Measurements from ENCODE around the gene PCDH15.

The PCDH15 gene

GRCh38 chr10:54124209-54124885 is 676.7 kb downstream of the PCDH15 start:
- no peak for DNase-seq (ENCODE audit: low read depth)
- TF ChIP-seq CTCF (IDR thresholded peaks at IDR 0.05; ENCODE audit: low read depth, low read length, missing control alignments), result no peak
- H3K4me3 ChIP-seq (ENCODE audit: low read depth, low read length), result no peak overlapping the region

- DNase-seq (ENCODE audit: low read depth), result no peak
- no peak for TF ChIP-seq CTCF (IDR thresholded peaks at IDR 0.05; ENCODE audit: low read depth, low read length, missing control alignments)
- H3K4me3 ChIP-seq (ENCODE audit: low read depth, low read length), result no peak overlapping the region
Observed at GRCh38 chr10:54120806-54121205, 680.2 kb downstream of the PCDH15 start.

- no peak overlapping the region for H3K4me3 ChIP-seq (ENCODE audit: low read depth, low read length)
- no peak for DNase-seq (ENCODE audit: low read depth)
- no peak for TF ChIP-seq CTCF (IDR thresholded peaks at IDR 0.05; ENCODE audit: low read depth, low read length, missing control alignments)
Observed at GRCh38 chr10:54108961-54109360, 692.1 kb downstream of the PCDH15 start.

- no peak for TF ChIP-seq CTCF (IDR thresholded peaks at IDR 0.05; ENCODE audit: low read depth, low read length, missing control alignments)
- H3K4me3 ChIP-seq (ENCODE audit: low read depth, low read length), result no peak overlapping the region
- DNase-seq (ENCODE audit: low read depth), result no peak
Observed at GRCh38 chr10:54096892-54097291, 704.1 kb downstream of the PCDH15 start.

- H3K4me3 ChIP-seq (ENCODE audit: low read depth, low read length), result no peak overlapping the region
- no peak for DNase-seq (ENCODE audit: low read depth)
- TF ChIP-seq CTCF (IDR thresholded peaks at IDR 0.05; ENCODE audit: low read depth, low read length, missing control alignments), result no peak
Observed at GRCh38 chr10:54094321-54094720, 706.7 kb downstream of the PCDH15 start.

- no peak for DNase-seq (ENCODE audit: low read depth)
- H3K4me3 ChIP-seq (ENCODE audit: low read depth, low read length), result no peak overlapping the region
- TF ChIP-seq CTCF (IDR thresholded peaks at IDR 0.05; ENCODE audit: low read depth, low read length, missing control alignments), result no peak
Observed at GRCh38 chr10:54091237-54091636, 709.8 kb downstream of the PCDH15 start.

- DNase-seq (ENCODE audit: low read depth), result no peak
- no peak overlapping the region for H3K4me3 ChIP-seq (ENCODE audit: low read depth, low read length)
- no peak for TF ChIP-seq CTCF (IDR thresholded peaks at IDR 0.05; ENCODE audit: low read depth, low read length, missing control alignments)
Observed at GRCh38 chr10:54081950-54082349, 719.1 kb downstream of the PCDH15 start.
